ENCODE measurements around the gene HCST. TPM values are rescaled to one million over a fixed set of nuclear protein-coding genes. Genes with fewer than 3 reads are reported as not detected.
"Not testable (repeated sequence)": the region's sequence is repeated elsewhere in the genome, so short reads cannot be mapped to it uniquely, and the experiment has no call there.

HCST gene
- total RNA-seq, 2 donors from 2014 or later, result 56.1 to 71.9 TPM

DNA sequence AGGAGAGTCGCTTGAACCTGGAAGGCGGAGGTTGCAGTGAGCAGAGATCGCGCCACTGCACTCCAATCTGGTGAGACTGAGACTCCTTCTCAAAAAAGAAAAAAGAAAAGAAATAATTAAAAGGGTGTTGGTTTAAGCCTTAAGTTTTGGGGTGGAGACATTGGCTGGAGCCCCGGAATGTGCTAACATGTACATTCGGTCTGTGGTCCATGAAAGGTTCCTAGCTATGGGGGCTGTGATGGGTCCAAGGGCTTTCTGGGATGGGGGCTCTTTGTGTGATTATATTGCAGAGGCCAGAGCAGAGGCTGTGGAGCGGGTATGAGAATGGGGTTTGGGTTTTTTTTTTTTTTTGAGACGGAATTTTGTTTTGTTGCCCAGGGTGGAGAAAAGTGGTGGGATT lies 16.4 kb upstream of the HCST start:
- no peak for ATAC-seq (replicated peaks in 1 of 2)
- H3K36me3 Mint-ChIP-seq (ENCODE audit: insufficient read depth in 2 of 2), result peaks cover 12 to 27% of the 10 kb centered on the region in 2 donors
- no peaks in the 10 kb centered on the region for H3K9me3 Mint-ChIP-seq
- H3K27ac Mint-ChIP-seq, result no peak overlapping the region
- DNase-seq, result no peak
- H3K4me3 Mint-ChIP-seq, result no peak overlapping the region
- H3K27me3 Mint-ChIP-seq (ENCODE audit: low read depth), result no peaks in the 10 kb centered on the region
- H3K4me1 Mint-ChIP-seq (ENCODE audit: low read depth), result peaks cover 15% of the 10 kb centered on the region

DNA sequence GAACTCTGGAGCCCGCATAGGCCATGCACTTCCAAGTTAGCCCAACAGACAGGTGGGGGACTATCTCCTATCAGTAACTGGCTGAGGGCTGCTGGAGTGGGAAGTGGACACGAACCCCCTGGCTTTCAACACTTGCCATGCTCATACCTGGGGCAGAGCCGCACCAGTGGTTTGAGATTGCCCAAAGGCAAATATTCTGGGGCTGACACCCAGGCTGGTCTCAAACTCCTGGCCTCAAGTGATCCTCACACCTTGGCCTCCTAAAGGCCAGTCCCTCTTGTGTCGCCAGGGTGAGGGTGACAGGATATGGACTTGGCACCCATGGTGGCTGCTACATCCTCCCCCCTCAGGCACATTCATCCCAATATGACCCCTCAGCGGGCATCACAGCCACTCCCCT lies 15.1 kb upstream of the HCST start:
- Mint-ChIP-seq H3K36me3 (ENCODE audit: insufficient read depth in 2 of 2) (peaks cover 13 to 33% of the 10 kb centered on the region in 2 donors), H3K9me3 (no peaks in the 10 kb centered on the region), H3K4me3 (no peak overlapping the region), H3K27ac (no peak overlapping the region), H3K4me1 (ENCODE audit: low read depth) (peaks cover 15% of the 10 kb centered on the region), H3K27me3 (ENCODE audit: low read depth) (no peaks in the 10 kb centered on the region)
- DNase-seq (no peak), ATAC-seq (replicated peaks in 1 of 2) (no peak)

DNA sequence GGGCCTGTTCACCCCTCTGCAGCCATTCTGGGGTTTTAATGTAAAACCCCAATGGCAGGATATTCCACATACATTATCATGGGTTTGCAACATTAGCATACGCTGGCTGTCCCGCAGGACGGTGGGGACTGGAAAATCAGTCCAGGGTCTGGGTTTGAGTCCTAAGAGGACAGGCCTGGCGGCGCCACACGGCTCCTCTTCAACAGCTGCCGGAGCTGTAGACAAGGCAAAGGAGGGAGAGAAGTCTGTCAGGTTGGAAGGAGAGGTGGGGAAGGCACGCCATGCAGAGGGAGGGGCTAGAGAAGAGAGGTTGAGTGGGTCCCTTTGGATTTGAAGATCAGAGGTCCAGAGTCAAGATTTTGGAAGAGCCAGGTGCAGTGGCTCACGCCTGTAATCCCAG lies 13.9 kb upstream of the HCST start:
- H3K27me3 Mint-ChIP-seq (ENCODE audit: low read depth), result no peaks in the 10 kb centered on the region
- H3K36me3 Mint-ChIP-seq (ENCODE audit: insufficient read depth in 2 of 2), result peaks cover 16 to 43% of the 10 kb centered on the region in 2 donors
- ATAC-seq (replicated peaks in 1 of 2) (no peak), DNase-seq (no peak)
- no peak overlapping the region for H3K27ac Mint-ChIP-seq
- H3K9me3 Mint-ChIP-seq, result no peaks in the 10 kb centered on the region
- peaks cover 21% of the 10 kb centered on the region for H3K4me1 Mint-ChIP-seq (ENCODE audit: low read depth)
- no peak overlapping the region for H3K4me3 Mint-ChIP-seq

DNA sequence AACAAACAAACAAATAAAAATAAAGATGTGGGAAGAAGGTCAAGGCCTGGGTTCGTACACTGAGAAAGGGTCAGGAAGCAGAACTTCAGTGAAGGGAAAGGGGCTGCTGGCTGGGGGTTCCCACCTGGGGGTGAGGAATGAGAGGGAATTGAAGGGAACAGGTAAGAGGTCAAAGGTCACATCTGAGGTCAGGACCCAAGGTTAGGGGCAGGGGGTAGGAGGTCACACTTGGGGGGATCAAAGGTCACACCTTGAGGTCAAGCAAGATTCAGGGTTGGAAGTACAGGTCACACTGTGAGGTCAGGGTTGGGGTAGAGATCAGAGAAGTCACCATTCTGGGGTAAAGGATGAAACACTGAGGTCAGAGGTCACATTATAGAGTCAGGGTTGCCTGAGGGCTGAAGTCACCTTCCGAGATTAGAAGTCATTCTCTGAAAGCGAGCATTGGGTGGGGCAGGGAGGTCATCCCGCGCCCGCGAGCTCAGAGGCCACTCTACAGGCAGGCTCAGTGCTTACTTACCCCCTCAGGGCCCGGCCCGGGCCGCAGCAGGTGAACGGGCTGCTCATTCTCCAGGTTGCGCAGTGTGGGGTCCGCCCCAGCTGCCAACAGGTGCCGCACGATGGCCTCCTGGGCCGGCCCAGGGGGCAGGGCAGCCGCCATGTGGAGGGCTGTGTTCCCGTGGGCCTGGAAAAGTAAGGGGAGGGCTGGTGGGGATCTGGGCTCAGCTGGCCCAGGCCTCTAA lies 12.8 kb upstream of the HCST start:
- Mint-ChIP-seq H3K27me3 (ENCODE audit: low read depth) (no peaks in the 10 kb centered on the region), H3K36me3 (ENCODE audit: insufficient read depth in 2 of 2) (peaks cover 16 to 45% of the 10 kb centered on the region in 2 donors), H3K4me1 (ENCODE audit: low read depth) (peaks cover 15% of the 10 kb centered on the region), H3K9me3 (no peaks in the 10 kb centered on the region), H3K27ac (no peak overlapping the region), H3K4me3 (no peak overlapping the region)
- DNase-seq (no peak), ATAC-seq (replicated peaks in 1 of 2) (no peak)

DNA sequence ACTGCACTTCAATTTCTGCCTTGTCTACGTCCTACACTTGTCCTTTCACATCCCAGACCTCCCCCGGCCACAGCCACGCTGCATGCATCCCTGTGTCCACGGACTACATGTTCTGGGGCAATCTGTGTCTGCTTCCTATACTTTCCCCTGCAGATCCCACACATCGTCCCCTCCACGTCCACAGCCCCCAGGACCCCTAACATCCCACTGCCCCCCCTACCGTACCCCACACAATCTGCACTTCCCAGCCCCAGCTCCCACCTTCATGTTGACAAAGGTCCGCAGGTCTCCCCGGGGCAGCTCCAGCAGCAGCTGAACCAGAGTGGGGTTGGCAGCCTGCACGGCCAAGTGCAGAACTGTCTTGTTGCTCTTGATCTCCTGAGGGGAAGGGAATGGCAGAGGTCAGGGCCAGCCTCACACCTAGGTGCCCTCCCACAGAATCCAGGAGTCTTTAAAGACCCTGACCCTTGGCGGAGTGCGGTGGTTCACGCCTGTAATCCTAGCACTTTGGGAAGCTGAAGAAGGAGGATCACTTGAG lies 12.1 kb upstream of the HCST start:
- no peak for ATAC-seq (replicated peaks in 1 of 2)
- Mint-ChIP-seq H3K9me3 (no peaks in the 10 kb centered on the region), H3K27ac (no peak overlapping the region), H3K36me3 (ENCODE audit: insufficient read depth in 2 of 2) (peaks cover 17 to 47% of the 10 kb centered on the region in 2 donors), H3K4me3 (no peak overlapping the region), H3K27me3 (ENCODE audit: low read depth) (no peaks in the 10 kb centered on the region), H3K4me1 (ENCODE audit: low read depth) (peaks cover 15% of the 10 kb centered on the region)
- no peak for DNase-seq

DNA sequence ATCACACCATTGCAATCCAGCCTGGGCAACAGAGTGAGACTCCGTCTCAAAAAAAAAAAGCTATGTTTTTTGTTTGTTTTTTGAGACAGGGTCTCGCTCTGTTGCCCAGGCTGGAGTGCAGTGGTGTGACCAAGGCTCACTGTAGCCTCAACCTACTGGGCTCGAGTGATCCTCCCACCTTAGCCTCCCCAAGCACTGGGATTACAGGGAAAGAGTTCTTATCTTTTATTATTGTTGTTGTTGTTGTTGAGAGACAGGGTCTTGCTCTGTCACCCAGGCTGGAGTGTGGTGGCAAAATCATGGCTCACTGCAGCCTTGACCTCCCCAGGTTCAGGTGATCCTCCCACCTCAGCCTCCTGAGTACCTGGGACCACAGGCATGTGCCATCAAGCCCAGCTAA lies 10.5 kb upstream of the HCST start:
- Mint-ChIP-seq H3K36me3 (ENCODE audit: insufficient read depth in 2 of 2) (peaks cover 21 to 51% of the 10 kb centered on the region in 2 donors), H3K4me1 (ENCODE audit: low read depth) (peaks cover 24% of the 10 kb centered on the region)
- H3K4me3 Mint-ChIP-seq; H3K9me3 Mint-ChIP-seq; DNase-seq; H3K27me3 Mint-ChIP-seq (ENCODE audit: low read depth); ATAC-seq (replicated peaks in 1 of 2); H3K27ac Mint-ChIP-seq: not testable (repeated sequence)

DNA sequence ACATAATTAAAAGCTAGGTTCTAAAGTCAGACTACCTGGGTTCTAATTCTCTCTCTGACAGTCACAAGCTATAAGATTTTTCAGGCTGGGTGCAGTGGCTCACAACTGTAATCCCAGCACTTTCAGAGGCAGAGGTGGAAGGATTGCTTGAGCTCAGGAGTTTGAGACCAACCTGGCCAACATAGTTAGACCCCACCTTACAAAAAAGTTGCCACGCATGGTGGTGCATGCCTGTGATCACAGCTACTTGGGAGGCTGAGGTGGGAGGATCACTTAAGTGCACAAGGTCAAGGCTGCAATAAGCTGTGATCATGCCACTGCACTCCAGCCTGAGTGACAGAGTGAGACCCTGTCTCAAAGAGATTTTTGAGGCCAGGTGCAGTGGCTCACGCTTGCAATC lies 8.0 kb upstream of the HCST start:
- H3K4me1 Mint-ChIP-seq (ENCODE audit: low read depth), result peaks cover 30% of the 10 kb centered on the region
- no peak for DNase-seq

DNA sequence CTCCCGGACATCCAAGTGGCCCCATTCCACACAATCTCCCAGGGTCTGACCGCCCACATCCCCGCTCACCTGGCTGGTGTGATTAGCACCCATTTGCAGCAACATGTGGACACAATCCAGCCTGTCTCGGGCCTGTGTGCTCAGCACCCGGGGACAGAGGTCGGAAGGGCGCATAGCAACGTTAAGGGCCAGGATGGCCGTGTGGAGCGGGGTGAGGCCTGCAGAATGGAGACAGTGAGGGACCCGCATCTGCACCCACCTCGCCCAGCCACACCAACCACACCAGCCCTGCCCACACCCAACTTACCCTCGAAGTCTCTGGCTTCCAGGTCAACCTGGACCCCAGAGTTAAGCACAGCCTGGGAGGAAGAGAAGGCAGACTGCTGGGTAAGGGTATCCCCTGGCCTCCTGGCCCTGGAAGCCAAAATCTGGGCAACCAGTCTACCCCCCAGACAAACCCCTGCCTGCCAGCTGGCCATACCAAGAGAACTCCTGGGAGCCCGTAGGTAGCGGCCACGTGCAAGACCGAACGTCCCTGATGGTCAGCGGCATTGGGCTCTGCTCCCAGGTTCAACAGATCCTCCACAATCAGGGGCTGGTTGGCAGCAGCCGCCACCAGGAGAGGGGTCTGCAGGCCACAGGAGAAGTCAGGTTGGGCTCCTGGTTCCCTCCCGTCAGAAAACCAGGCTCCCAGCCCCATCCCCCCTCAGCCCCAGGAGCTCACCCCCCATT lies 6.3 kb upstream of the HCST start:
- DNase-seq, result no peak
- Mint-ChIP-seq H3K4me1 (ENCODE audit: low read depth) (peaks cover 38% of the 10 kb centered on the region), H3K9me3 (no peaks in the 10 kb centered on the region), H3K27me3 (ENCODE audit: low read depth) (no peaks in the 10 kb centered on the region), H3K36me3 (ENCODE audit: insufficient read depth in 2 of 2) (peaks cover 16 to 34% of the 10 kb centered on the region in 2 donors), H3K4me3 (peak overlapping the region in 1 of 2 donors; percentile 57), H3K27ac (no peak overlapping the region)
- no peak for ATAC-seq (replicated peaks in 1 of 2)

More for the DNA sequence above, 8.0 kb upstream of the HCST start:
- no peak overlapping the region for H3K4me3 Mint-ChIP-seq
- H3K9me3 Mint-ChIP-seq, result no peaks in the 10 kb centered on the region
- H3K27me3 Mint-ChIP-seq (ENCODE audit: low read depth), result no peaks in the 10 kb centered on the region
- ATAC-seq (replicated peaks in 1 of 2), result no peak
- peaks cover 23 to 44% of the 10 kb centered on the region in 2 donors for H3K36me3 Mint-ChIP-seq (ENCODE audit: insufficient read depth in 2 of 2)
- no peak overlapping the region for H3K27ac Mint-ChIP-seq

DNA sequence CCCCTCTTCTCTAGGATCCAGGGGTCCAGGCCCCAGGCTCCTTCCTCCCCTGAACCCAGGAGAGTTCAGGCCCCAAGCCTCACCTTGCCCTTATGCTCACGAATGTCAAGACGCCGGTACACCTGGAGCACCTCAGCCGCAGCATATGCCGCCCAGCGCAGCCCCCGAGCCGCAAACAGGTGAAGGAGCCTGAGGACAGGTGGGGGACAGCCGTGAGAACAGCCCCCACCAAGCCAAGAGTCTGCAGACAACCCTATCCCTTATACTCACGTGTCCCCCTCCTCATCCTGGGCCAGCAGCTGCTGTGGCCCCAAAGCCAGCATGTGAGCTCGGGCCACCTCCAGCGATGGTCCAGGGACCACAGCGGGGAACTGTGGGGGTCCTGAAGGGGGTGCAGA lies 5.7 kb upstream of the HCST start:
- no peak overlapping the region for H3K27ac Mint-ChIP-seq
- H3K4me3 Mint-ChIP-seq, result peak overlapping the region; percentile 27 to 36
- no peaks in the 10 kb centered on the region for H3K27me3 Mint-ChIP-seq (ENCODE audit: low read depth)
- H3K4me1 Mint-ChIP-seq (ENCODE audit: low read depth), result peaks cover 41% of the 10 kb centered on the region
- DNase-seq (no peak), ATAC-seq (replicated peaks in 1 of 2) (no peak)
- peaks cover 16 to 32% of the 10 kb centered on the region in 2 donors for H3K36me3 Mint-ChIP-seq (ENCODE audit: insufficient read depth in 2 of 2)
- H3K9me3 Mint-ChIP-seq, result no peaks in the 10 kb centered on the region

DNA sequence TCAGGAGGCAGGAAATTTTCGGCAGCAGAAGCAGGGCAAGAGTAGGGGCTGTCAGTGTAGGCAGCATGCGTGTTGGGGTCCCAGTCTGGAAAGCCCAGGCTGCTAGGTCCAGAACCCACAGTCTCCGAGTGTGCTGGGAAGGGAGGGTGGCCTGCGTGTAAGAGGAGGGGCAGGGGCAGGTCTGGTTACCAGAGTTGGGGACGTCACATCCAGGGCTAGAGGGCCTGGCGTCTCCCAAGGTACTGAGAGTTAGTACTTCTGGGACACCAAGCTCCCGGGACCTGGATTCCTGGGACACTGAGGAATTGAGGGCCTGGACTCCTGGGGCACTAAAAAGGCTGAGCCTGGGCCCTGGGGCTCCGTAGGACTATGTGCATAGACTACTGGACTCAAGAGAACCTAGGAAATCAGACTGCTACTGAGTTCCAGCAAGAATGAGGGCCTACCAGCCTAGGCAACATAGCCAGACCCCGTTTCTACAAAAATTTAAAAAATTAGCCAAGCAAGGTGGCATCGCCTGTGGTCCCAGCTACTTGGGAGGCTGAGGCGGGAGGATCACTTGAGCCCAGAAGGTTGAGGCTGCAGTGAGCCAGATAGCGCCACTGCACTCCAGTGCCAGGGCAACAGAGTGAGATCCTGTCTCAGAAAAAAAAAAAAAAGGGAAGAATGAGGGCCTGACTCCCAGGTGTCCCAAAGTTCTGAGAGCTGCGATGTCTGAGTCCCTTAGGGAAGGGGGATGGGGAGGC lies 4.5 kb upstream of the HCST start:
- no peaks in the 10 kb centered on the region for H3K27me3 Mint-ChIP-seq (ENCODE audit: low read depth)
- peaks cover 13 to 25% of the 10 kb centered on the region in 2 donors for H3K36me3 Mint-ChIP-seq (ENCODE audit: insufficient read depth in 2 of 2)
- DNase-seq (no peak), ATAC-seq (replicated peaks in 1 of 2) (no peak)
- peaks cover 48% of the 10 kb centered on the region for H3K4me1 Mint-ChIP-seq (ENCODE audit: low read depth)
- no peaks in the 10 kb centered on the region for H3K9me3 Mint-ChIP-seq
- H3K4me3 Mint-ChIP-seq, result peak overlapping the region; percentile 88 to 96
- H3K27ac Mint-ChIP-seq, result peak overlapping the region; percentile 75

DNA sequence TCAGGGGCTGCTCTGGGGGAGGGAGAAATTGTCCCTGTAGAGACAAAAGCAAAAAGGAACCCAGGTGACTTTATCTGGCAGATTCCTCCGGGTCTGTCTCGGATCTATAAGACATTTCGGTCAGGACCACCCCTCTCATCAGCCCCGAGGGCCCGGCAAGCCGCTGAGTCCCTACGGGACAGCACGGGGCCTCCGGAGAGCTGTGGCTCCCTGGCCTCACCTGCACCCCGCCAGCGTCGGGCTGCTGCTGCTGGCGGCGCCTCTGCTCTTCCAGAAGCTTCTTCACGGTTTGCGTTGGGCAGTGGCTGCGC lies 3.9 kb upstream of the HCST start:
- Mint-ChIP-seq H3K4me1 (ENCODE audit: low read depth) (peaks cover 54% of the 10 kb centered on the region), H3K9me3 (no peaks in the 10 kb centered on the region), H3K27ac (peak overlapping the region; percentile 91), H3K4me3 (peak overlapping the region; percentile 88 to 96), H3K36me3 (ENCODE audit: insufficient read depth in 2 of 2) (peaks cover 13 to 21% of the 10 kb centered on the region in 2 donors), H3K27me3 (ENCODE audit: low read depth) (no peaks in the 10 kb centered on the region)
- DNase-seq (no peak), ATAC-seq (replicated peaks in 1 of 2) (no peak)

DNA sequence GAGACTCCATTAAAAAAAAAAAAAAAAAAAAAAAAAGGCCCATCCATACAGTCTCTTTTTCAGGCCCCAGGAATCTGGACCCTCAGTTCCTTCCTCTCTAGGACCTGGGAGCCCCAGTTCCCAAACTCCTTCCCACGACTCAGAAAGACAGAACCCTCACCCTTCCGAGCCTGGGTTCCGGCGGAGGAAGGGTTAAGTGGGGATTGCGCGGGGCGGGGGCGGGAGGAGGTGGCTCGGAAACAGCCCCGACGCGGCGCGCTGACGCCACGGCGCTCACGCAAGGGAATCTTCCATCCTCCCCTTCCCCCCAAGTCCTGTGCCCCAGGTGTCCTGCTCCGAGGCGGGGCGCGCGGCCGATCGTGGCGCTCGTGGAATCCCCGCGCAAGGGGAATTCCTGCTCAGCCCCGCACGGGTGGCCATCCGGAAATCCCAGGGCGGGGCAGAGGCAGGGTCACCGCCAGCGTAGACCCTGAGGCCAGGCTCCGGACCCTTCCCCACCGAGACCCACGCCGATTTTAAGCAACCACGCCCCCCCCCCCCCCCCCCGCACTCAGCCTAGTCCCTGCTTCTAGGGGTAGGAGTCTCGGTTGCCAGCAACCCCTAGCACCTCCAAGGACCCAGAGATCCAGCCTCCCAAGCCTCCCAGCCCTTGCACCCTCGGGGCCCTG lies 2.6 kb upstream of the HCST start:
- DNase-seq, result peak; percentile 88 to 89
- peak; percentile 71 to 74 for ATAC-seq (replicated peaks in 1 of 2)
- Mint-ChIP-seq H3K27ac (peak overlapping the region; percentile 91), H3K27me3 (ENCODE audit: low read depth) (no peaks in the 10 kb centered on the region), H3K4me1 (ENCODE audit: low read depth) (peaks cover 66% of the 10 kb centered on the region), H3K36me3 (ENCODE audit: insufficient read depth in 2 of 2) (peaks cover 16 to 20% of the 10 kb centered on the region in 2 donors), H3K4me3 (peak overlapping the region; percentile 88 to 96), H3K9me3 (no peaks in the 10 kb centered on the region)
